Fibroblast of lung (primary cell): ENCODE results near the gene UBE2J2. TPM values are rescaled to one million over a fixed set of nuclear protein-coding genes. Genes with fewer than 3 reads are reported as not detected.

Experiments used
- DNase-seq, 2 donors: peaks; one replicate each; pipeline versions ENCODE4 v3.0.0 to v3.0.0-alpha.2; 2010; ENCODE audit warnings: low read depth in 2 of 2
- H2AFZ ChIP-seq: 2 replicates; pipeline ENCODE4 v1.5.1; 2012; ENCODE audit warnings: low read length, control low read depth, inconsistent platforms
- H3K27ac ChIP-seq: 2 replicates; pipeline ENCODE4 v1.5.1; 2011; ENCODE audit warnings: low read length, control low read depth; ENCODE audit not compliant: insufficient read depth
- H3K27me3 ChIP-seq: 2 replicates; pipeline ENCODE4 v1.5.1; 2011; ENCODE audit warnings: mild to moderate bottlenecking, low read length; ENCODE audit not compliant: control insufficient read depth, insufficient read depth
- H3K36me3 ChIP-seq: 2 replicates; pipeline ENCODE4 v1.5.1; 2011; ENCODE audit warnings: low read length; ENCODE audit not compliant: control insufficient read depth, insufficient read depth
- H3K4me1 ChIP-seq: 2 replicates; pipeline ENCODE4 v1.5.1; 2011; ENCODE audit warnings: low read length; ENCODE audit not compliant: control insufficient read depth, insufficient read depth; ENCODE audit errors: extremely low read depth
- H3K4me2 ChIP-seq: 2 replicates; pipeline ENCODE4 v1.5.1; 2011; ENCODE audit warnings: low read length, control low read depth; ENCODE audit not compliant: insufficient read depth; ENCODE audit errors: extremely low read depth
- H3K4me3 ChIP-seq, 4 experiments: fragments of 200-600 bp in 1 of 4; sonication (generic) in 1 of 4; replicated peaks in 1 of 4; 2 replicates each; pipeline ENCODE4 v1.5.1; 2011 to 2016; ENCODE audit warnings: low read length in 4 of 4, low read depth in 3 of 4, mild to moderate bottlenecking in 3 of 4, control low read depth in 2 of 4, inconsistent platforms in 1 of 4, mixed read lengths in 1 of 4; ENCODE audit not compliant: insufficient read depth in 1 of 4; ENCODE audit errors: control extremely low read depth in 1 of 4
- H3K79me2 ChIP-seq: 2 replicates; pipeline ENCODE4 v1.5.1; 2012; ENCODE audit warnings: mild to moderate bottlenecking, low read length, inconsistent platforms; ENCODE audit not compliant: control insufficient read depth, insufficient read depth
- H3K9ac ChIP-seq: 2 replicates; pipeline ENCODE4 v1.5.1; 2011; ENCODE audit warnings: mild to moderate bottlenecking, low read length, control low read depth; ENCODE audit not compliant: insufficient read depth
- H3K9me3 ChIP-seq: 2 replicates; pipeline ENCODE4 v1.5.1; 2012; ENCODE audit warnings: low read depth, low read length; ENCODE audit not compliant: control insufficient read depth, insufficient read depth
- H4K20me1 ChIP-seq: 2 replicates; pipeline ENCODE4 v1.5.1; 2011; ENCODE audit warnings: low read length; ENCODE audit not compliant: control insufficient read depth, insufficient read depth; ENCODE audit errors: extremely low read depth
- EZH2 ChIP-seq: IDR thresholded peaks from 2 replicates; pipeline ENCODE4 v1.5.1; 2012; ENCODE audit warnings: low read length, control low read depth, mild to moderate bottlenecking; ENCODE audit errors: missing control alignments
- polyA plus RNA-seq, 2 donors: library from polyadenylated mRNA; depleted of rRNA in 1 of 2; stranded (reverse) in 1 of 2; unstranded in 1 of 2; fragments of >200 nt; gene quantifications; 2 replicates each; pipeline ENCODE4 v1.2.1, GENCODE V29; 2011 to 2012; ENCODE audit warnings: missing spikeins in 1 of 2
- total RNA-seq: library from RNA; depleted of rRNA; stranded (reverse); fragments of >200 nt; gene quantifications from 2 replicates; pipeline ENCODE4 v1.2.1, GENCODE V29; 2014
- TF ChIP-seq, protein P1 (sequence below), 2 donors: IDR thresholded peaks in 1 of 2; conservative IDR thresholded peaks in 1 of 2; 1 replicate in 1 of 2; 2 replicates in 1 of 2; pipeline ENCODE4 v1.5.1; 2011 to 2012; ENCODE audit warnings: low read length in 2 of 2, control low read depth in 1 of 2, inconsistent platforms in 1 of 2, low read depth in 1 of 2, mild to moderate bottlenecking in 1 of 2

The UBE2J2 gene
- total and polyA plus RNA-seq, 2 donors (not counting 1 experiment from before 2014, with no cell fraction given): 32.3 to 47.2 TPM

DNA sequence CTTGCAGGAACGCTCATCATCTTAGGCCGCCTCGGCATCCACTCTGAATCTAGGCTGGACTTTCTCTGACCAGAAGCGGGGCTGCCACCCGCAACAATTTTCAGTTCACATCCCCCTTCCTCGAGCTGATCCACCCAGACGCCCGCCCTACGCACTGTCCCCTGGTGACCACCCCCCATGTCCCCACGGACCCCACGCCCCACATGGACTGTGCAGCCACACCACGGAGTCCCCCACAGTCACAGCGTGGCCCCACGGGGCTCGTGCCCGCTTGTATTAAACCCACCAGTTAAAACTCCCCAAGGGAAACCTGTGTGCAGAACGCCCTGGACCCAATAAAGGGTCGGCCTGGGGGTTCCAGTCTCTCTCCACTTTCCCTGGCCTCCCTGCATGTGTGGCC lies 14.1 kb downstream of the UBE2J2 start:
- Histone ChIP-seq H2AFZ (no peak overlapping the region), H3K36me3 (peaks cover 41% of the 10 kb centered on the region), H3K27ac (peak overlapping the region; percentile 23), H3K27me3 (no peaks in the 10 kb centered on the region), H3K9me3 (no peaks in the 10 kb centered on the region), H3K4me1 (peaks cover 9% of the 10 kb centered on the region), H3K9ac (no peak overlapping the region), H3K79me2 (peaks cover 45% of the 10 kb centered on the region), H4K20me1 (no peaks in the 10 kb centered on the region), H3K4me2 (no peak overlapping the region), H3K4me3 (no peak overlapping the region)
- no peak for TF ChIP-seq EZH2
- TF ChIP-seq, protein P1, sequence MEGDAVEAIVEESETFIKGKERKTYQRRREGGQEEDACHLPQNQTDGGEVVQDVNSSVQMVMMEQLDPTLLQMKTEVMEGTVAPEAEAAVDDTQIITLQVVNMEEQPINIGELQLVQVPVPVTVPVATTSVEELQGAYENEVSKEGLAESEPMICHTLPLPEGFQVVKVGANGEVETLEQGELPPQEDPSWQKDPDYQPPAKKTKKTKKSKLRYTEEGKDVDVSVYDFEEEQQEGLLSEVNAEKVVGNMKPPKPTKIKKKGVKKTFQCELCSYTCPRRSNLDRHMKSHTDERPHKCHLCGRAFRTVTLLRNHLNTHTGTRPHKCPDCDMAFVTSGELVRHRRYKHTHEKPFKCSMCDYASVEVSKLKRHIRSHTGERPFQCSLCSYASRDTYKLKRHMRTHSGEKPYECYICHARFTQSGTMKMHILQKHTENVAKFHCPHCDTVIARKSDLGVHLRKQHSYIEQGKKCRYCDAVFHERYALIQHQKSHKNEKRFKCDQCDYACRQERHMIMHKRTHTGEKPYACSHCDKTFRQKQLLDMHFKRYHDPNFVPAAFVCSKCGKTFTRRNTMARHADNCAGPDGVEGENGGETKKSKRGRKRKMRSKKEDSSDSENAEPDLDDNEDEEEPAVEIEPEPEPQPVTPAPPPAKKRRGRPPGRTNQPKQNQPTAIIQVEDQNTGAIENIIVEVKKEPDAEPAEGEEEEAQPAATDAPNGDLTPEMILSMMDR (conservative IDR thresholded peaks at IDR 0.05 in 1 of 2, IDR thresholded peaks at IDR 0.05 in 1 of 2; ENCODE audit: low read depth in 1 of 2, low read length in 2 of 2): no peak
- DNase-seq: no peak

DNA sequence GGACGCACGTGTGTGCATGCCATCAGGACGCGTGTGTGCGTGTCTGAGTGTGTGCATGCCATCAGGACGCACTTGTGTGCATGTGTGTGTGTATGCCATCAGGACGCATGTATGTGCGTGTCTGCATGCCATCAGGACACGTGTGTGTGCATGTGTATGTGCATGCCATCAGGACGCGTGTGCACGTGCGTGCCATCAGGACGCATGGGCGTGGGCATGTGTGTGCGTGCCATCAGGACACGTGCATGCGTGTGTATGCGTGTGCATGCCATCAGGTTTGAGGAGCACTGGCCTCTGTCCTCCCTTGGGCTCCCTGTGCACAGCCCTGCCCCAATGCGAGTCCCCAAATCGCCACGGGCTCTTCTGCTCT lies 14.6 kb downstream of the UBE2J2 start:
- TF ChIP-seq, protein P1 (conservative IDR thresholded peaks at IDR 0.05 in 1 of 2, IDR thresholded peaks at IDR 0.05 in 1 of 2; ENCODE audit: low read depth in 1 of 2, low read length in 2 of 2): no peak
- TF ChIP-seq EZH2: no peak
- Histone ChIP-seq H3K4me3 (no peak overlapping the region), H3K27me3 (no peaks in the 10 kb centered on the region), H3K27ac (no peak overlapping the region), H3K79me2 (peaks cover 43% of the 10 kb centered on the region), H3K36me3 (peaks cover 42% of the 10 kb centered on the region), H3K9ac (no peak overlapping the region), H2AFZ (no peak overlapping the region), H3K4me1 (peaks cover 5% of the 10 kb centered on the region), H3K4me2 (no peak overlapping the region), H3K9me3 (no peaks in the 10 kb centered on the region), H4K20me1 (no peaks in the 10 kb centered on the region)
- no peak for DNase-seq

DNA sequence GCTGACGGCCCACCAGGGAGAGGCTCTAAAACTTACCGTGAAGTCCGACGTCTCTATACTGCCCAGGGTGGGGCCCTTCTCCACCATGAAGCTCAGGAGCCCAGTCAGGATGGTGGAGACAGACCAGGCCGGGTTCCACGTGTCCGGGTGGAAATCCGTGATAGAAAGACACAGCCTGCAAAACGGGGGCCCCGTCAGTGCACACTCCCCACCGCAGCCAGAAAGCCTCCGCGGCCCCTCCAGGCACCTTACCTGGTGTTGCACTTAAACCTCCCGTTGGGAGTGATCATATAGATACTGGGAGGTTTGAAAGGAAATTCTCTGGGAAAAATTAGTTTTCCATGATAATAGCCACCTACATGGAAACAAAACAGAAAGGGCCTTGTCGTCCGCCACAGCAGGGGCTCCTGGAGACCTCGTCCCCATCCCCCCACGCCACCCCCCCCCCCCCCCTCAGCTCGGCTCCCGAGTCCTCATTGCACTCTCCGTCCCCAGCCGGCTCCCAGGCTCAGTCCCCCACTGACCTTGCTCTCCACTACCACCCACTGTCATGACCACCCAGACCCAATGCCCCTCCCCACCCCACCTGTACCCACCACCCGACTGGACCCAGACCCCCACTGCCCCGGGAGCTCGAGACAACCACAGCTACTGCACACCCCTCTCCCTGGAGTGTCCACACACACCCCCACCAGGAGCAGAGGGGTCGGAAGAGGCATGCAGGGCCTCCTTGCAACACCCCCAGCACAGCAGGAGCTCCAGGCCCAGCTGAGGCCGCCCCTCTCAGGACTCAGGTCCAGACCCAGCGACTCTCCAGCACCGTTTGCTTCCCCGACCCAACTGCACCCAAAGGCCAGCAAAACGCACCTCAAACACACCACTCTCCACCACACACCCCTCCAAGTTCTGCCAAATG lies 16.4 kb downstream of the UBE2J2 start:
- TF ChIP-seq EZH2: no peak
- TF ChIP-seq, protein P1 (conservative IDR thresholded peaks at IDR 0.05 in 1 of 2, IDR thresholded peaks at IDR 0.05 in 1 of 2; ENCODE audit: low read depth in 1 of 2, low read length in 2 of 2): no peak
- no peak overlapping the region for H3K4me3 ChIP-seq
- peak overlapping the region; percentile 14 for H3K27ac ChIP-seq
- H3K4me2 ChIP-seq: no peak overlapping the region
- H3K27me3 ChIP-seq: no peaks in the 10 kb centered on the region
- H4K20me1 ChIP-seq: no peaks in the 10 kb centered on the region
- H3K9ac ChIP-seq: no peak overlapping the region
- DNase-seq: no peak
- peaks cover 2% of the 10 kb centered on the region for H3K4me1 ChIP-seq
- no peak overlapping the region for H2AFZ ChIP-seq
- H3K36me3 ChIP-seq: peaks cover 37% of the 10 kb centered on the region
- no peaks in the 10 kb centered on the region for H3K9me3 ChIP-seq
- peaks cover 26% of the 10 kb centered on the region for H3K79me2 ChIP-seq
